Gastroesophageal sphincter (tissue), 4 donors: ENCODE data around the gene PLEKHG1. TPM values are rescaled to one million over a fixed set of nuclear protein-coding genes. Genes with fewer than 3 reads are reported as not detected.

ENCODE experiments used
- ATAC-seq: fragments of 150-250 bp; one replicate; pipeline ENCODE4 v1.9.1; 2016; ENCODE audit warnings: mild to moderate bottlenecking, moderate library complexity
- H3K27ac ChIP-seq, 4 donors: fragments of 200-600 bp; sonication (generic) in 3 of 4; 1 replicate in 3 of 4; 2 replicates in 1 of 4; pipeline ENCODE4 v1.5.1; 2016 to 2019
- H3K27me3 ChIP-seq: fragments of 200-600 bp; sonication (generic); one replicate; pipeline ENCODE4 v1.5.1; 2019
- H3K36me3 ChIP-seq, 2 donors: fragments of 200-600 bp; sonication (generic); one replicate each; pipeline ENCODE4 v1.5.1; 2019; ENCODE audit warnings: control low read depth in 1 of 2
- H3K4me1 ChIP-seq, 3 donors: fragments of 200-600 bp; sonication (generic); 1 replicate in 2 of 3; 2 replicates in 1 of 3; pipeline ENCODE4 v1.5.1; 2016 to 2019; ENCODE audit warnings: control low read depth in 2 of 3
- H3K4me3 ChIP-seq, 2 donors: fragments of 200-600 bp; sonication (generic); one replicate each; pipeline ENCODE4 v1.5.1; 2019; ENCODE audit warnings: mild to moderate bottlenecking in 1 of 2, moderate library complexity in 1 of 2
- H3K9me3 ChIP-seq, 3 donors: fragments of 200-600 bp; sonication (generic); one replicate each; pipeline ENCODE4 v1.5.1; 2017 to 2019; ENCODE audit warnings: control low read depth in 2 of 3
- EP300 ChIP-seq: sonication (generic); formaldehyde crosslinking; IDR thresholded peaks from one replicate; pipeline ENCODE4 v1.6.1; 2017; ENCODE audit warnings: antibody characterized with exemption, mild to moderate bottlenecking
- POLR2A ChIP-seq, 2 donors: fragments of 450-650 bp; IDR thresholded peaks; one replicate each; pipeline ENCODE4 v1.6.1; 2017; ENCODE audit warnings: antibody characterized with exemption in 2 of 2, mild to moderate bottlenecking in 2 of 2, moderate library complexity in 1 of 2
- POLR2AphosphoS5 ChIP-seq: sonication (generic); formaldehyde crosslinking; IDR thresholded peaks from one replicate; pipeline ENCODE4 v1.6.1; 2017; ENCODE audit warnings: antibody characterized with exemption
- WGBS, 2 donors: methylation state at CpG; one replicate each; pipeline ENCODE4 v1.1.5; 2018; ENCODE audit warnings: low coverage in 1 of 2; 5-methylcytosine and 5-hydroxymethylcytosine counted together
- total RNA-seq, 4 donors: library from RNA; depleted of rRNA; stranded (reverse); fragments of >200 nt; gene quantifications; one replicate each; pipeline ENCODE4 v1.1.0, GENCODE V29; 2016
- TF ChIP-seq, protein P1 (sequence below), 4 experiments: fragments of 200-600 bp in 2 of 4; fragments of 450-650 bp in 2 of 4; sonication (generic) in 1 of 4; IDR thresholded peaks; one replicate each; pipeline ENCODE4 v1.5.1; 2017 to 2019; ENCODE audit warnings: antibody characterized with exemption in 4 of 4, mild to moderate bottlenecking in 2 of 4, moderate library complexity in 2 of 4

PLEKHG1 gene
- total RNA-seq, 4 donors from 2014 or later = 4.2 to 14.7 (median 13.9) TPM

DNA sequence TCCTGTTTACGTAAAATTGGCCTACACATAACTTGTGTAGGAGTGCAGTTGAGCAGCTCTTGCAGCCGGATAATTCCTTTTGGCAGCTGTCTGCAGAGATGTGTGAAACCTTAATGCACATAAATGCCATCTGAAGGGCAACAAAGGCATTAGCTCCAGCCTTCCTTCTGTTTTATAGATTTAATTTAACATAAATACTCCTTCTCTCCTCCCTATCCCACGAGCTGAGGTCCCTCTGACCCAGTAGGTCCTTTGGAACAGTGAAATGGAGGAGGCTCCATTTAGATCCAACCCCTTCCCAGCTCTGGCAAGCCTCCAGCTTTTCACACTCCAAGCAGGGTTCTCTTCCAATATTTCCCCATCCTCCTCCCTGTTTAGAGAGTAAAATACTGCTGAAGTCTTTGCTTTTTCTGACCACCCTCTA is 6.5 kb downstream of the PLEKHG1 start:
- H3K27me3 ChIP-seq = peaks cover 16% of the 10 kb centered on the region
- no peak overlapping the region for H3K27ac ChIP-seq
- no peaks in the 10 kb centered on the region for H3K9me3 ChIP-seq
- 42 to 57% methylated on average over 3 of the region's 3 CpGs for WGBS, 2 donors
- peaks cover 0 to 20% (median 0%) of the 10 kb centered on the region in 3 donors for H3K4me1 ChIP-seq
- no peak overlapping the region for H3K4me3 ChIP-seq
- TF ChIP-seq POLR2A (IDR thresholded peaks at IDR 0.05) (no peak), POLR2AphosphoS5 (no peak), EP300 (no peak)
- TF ChIP-seq, protein P1, sequence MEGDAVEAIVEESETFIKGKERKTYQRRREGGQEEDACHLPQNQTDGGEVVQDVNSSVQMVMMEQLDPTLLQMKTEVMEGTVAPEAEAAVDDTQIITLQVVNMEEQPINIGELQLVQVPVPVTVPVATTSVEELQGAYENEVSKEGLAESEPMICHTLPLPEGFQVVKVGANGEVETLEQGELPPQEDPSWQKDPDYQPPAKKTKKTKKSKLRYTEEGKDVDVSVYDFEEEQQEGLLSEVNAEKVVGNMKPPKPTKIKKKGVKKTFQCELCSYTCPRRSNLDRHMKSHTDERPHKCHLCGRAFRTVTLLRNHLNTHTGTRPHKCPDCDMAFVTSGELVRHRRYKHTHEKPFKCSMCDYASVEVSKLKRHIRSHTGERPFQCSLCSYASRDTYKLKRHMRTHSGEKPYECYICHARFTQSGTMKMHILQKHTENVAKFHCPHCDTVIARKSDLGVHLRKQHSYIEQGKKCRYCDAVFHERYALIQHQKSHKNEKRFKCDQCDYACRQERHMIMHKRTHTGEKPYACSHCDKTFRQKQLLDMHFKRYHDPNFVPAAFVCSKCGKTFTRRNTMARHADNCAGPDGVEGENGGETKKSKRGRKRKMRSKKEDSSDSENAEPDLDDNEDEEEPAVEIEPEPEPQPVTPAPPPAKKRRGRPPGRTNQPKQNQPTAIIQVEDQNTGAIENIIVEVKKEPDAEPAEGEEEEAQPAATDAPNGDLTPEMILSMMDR (IDR thresholded peaks at IDR 0.05) = no peak
- H3K36me3 ChIP-seq = no peaks in the 10 kb centered on the region
- ATAC-seq = no peak

DNA sequence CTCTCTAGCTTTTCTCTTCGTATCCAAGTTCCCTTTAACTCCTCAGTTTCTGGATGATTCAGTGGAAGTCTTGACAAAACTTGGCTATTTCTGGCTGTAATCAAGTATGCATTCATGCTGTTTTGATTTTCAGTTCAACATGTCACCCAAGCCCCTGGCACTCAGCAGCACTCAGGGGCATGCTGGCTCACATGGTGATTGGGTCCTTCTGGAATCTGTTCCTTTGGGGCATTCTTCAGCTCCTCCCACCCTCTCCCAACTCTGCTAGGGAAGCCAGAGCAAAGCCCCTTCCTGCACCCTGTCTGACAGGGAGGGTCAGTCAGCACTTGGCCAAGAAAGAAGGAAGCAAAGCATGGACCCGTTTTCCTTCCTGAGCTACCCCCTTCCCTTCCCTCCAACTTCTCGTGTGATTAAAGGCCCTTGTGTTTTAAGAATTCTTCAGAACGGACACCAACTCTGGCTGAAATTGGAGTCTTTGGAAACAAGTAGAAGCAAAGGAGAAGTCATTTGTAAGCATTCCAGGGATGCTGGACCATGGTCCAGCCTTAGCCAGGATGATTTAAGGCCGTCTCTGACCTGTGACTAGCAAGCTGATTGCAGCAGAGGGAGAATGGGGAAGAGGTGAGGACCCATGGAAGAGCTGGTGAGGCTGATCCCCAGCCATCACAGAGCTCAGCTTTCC is 7.1 kb downstream of the PLEKHG1 start:
- no peak for ATAC-seq
- peaks cover 13% of the 10 kb centered on the region for H3K27me3 ChIP-seq
- TF ChIP-seq POLR2A (IDR thresholded peaks at IDR 0.05) = no peak
- TF ChIP-seq, protein P1 (IDR thresholded peaks at IDR 0.05) = no peak
- no peak for TF ChIP-seq POLR2AphosphoS5
- TF ChIP-seq EP300 = no peak
- peaks cover 0 to 15% (median 0%) of the 10 kb centered on the region in 3 donors for H3K4me1 ChIP-seq
- no peaks in the 10 kb centered on the region for H3K9me3 ChIP-seq
- no peak overlapping the region for H3K4me3 ChIP-seq
- 10 to 63% methylated on average over 3 of the region's 5 CpGs for WGBS, 2 donors
- H3K36me3 ChIP-seq = no peaks in the 10 kb centered on the region
- no peak overlapping the region for H3K27ac ChIP-seq

DNA sequence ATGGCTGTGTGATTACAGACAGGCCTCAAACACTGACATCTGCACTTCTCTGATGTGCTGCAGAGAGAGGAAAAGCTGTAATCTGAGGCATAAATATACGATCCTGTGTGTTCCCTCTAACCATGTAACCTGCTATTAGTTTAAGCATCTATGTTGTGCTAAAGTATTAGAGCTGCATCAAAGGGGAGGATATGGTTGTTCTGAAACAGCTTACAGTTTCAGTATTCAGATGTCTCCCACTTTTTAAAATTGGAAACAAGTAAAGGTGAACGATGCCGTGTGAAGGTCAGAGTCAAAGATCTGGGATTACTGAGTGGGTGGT is 7.6 kb downstream of the PLEKHG1 start:
- no peak for ATAC-seq
- H3K4me3 ChIP-seq = no peak overlapping the region
- H3K9me3 ChIP-seq = no peaks in the 10 kb centered on the region
- peaks cover 8% of the 10 kb centered on the region for H3K27me3 ChIP-seq
- H3K4me1 ChIP-seq = peaks cover 0 to 15% (median 0%) of the 10 kb centered on the region in 3 donors
- no peak for TF ChIP-seq EP300
- no peak for TF ChIP-seq POLR2A (IDR thresholded peaks at IDR 0.05)
- TF ChIP-seq POLR2AphosphoS5 = no peak
- TF ChIP-seq, protein P1 (IDR thresholded peaks at IDR 0.05) = no peak
- H3K36me3 ChIP-seq = no peaks in the 10 kb centered on the region
- 71 to 87% methylated on average over 2 to 3 of the region's 3 CpGs for WGBS, 2 donors
- H3K27ac ChIP-seq = no peak overlapping the region

DNA sequence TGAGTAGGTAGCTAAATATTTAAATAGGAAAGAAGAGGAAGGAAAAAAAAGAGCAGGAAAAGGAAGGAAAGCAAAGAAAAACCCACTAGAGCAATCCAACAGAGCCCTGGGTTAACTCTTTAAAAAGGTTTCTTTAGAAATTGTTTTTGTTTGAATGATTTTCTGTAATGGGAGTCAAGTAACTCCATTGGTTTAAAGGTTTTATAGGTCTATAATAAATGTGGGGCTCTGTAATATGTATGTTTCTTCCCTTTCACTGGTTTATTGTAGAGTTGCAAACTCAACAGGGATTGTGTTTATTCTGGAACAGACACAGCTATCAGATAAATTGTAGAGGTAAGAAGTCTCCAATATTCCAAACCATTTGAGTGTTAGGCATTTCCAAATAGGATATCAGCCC is 10.9 kb downstream of the PLEKHG1 start:
- Histone ChIP-seq H3K36me3 (no peaks in the 10 kb centered on the region), H3K4me1 (peaks cover 0 to 15% (median 0%) of the 10 kb centered on the region in 3 donors), H3K9me3 (no peaks in the 10 kb centered on the region), H3K4me3 (no peak overlapping the region), H3K27ac (no peak overlapping the region), H3K27me3 (no peaks in the 10 kb centered on the region)
- ATAC-seq = no peak
- TF ChIP-seq POLR2A (IDR thresholded peaks at IDR 0.05) (no peak), POLR2AphosphoS5 (no peak)
- TF ChIP-seq, protein P1 (IDR thresholded peaks at IDR 0.05) = no peak

DNA sequence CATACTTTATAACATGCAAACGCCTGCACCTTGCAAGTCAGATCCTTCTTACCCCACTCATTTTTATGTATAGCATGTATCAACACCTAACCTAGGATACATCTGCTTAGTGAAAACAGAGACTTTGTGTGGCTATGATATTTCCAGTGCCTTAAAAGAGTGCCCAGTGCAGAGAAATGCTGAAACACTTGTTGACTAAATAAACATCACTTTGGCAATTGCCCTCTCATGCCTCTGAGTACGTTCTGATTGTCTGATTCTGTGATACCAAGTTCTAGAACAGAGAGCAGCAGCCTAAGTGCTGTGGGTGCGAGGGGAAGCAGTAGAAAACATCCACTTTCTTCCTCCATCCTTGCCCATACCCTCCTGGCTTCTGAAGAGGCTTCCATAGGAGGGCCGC is 13.6 kb downstream of the PLEKHG1 start:
- TF ChIP-seq POLR2A (IDR thresholded peaks at IDR 0.05) (no peak), EP300 (no peak)
- TF ChIP-seq, protein P1 (IDR thresholded peaks at IDR 0.05) = no peak
- Histone ChIP-seq H3K27ac (no peak overlapping the region), H3K27me3 (no peaks in the 10 kb centered on the region), H3K4me1 (no peaks in the 10 kb centered on the region), H3K4me3 (no peak overlapping the region), H3K36me3 (no peaks in the 10 kb centered on the region), H3K9me3 (no peaks in the 10 kb centered on the region)
- ATAC-seq = no peak
- 91 to 95% methylated on average over 3 of the region's 4 CpGs for WGBS, 2 donors
